ENCODE results near the gene CEL. TPM values are rescaled to one million over a fixed set of nuclear protein-coding genes. Genes with fewer than 3 reads are reported as not detected.

The CEL gene
- total RNA-seq, result 0.34 and 5.8 TPM in 2 replicates

DNA sequence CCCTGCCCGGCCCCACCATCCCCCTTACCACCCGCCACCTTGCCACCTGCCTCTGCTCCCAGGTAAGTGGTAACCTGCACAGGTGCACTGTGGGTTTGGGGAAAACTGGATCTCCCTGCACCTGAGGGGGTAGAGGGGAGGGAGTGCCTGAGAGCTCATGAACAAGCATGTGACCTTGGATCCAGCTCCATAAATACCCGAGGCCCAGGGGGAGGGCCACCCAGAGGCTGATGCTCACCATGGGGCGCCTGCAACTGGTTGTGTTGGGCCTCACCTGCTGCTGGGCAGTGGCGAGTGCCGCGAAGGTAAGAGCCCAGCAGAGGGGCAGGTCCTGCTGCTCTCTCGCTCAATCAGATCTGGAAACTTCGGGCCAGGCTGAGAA is at the start of gene CEL:
Gene CEL (plus strand): TSS at position 218 of the 382 bp plus-strand sequence. CDS start 22 bp downstream, at position 240.

GRCh38 chr9:133030317-133031129 is 31.3 kb upstream of the CEL start, which contains the start of gene GTF3C5:
GTF3C5 (plus strand) TSS chr9:133030997; CDS start chr9:133031012, 15 bp downstream.

Other genes with a start within 250 kb of the CEL start
- gene AK8, start 183.7 kb upstream of the CEL start, total RNA-seq, result 0.21 and 0.34 TPM in 2 replicates
- 1.4 and 2.8 TPM in 2 replicates for gene SPACA9, start 183.1 kb upstream of the CEL start, total RNA-seq
- gene TSC1, start 117.4 kb upstream of the CEL start, total RNA-seq, result 14.7 and 39.9 TPM in 2 replicates
- not detected in 2 replicates for gene GFI1B, start 83.3 kb upstream of the CEL start, total RNA-seq
- gene GTF3C5, start 31.0 kb upstream of the CEL start, total RNA-seq, result 25.6 and 32.1 TPM in 2 replicates
- gene RALGDS, start 59.3 kb downstream of the CEL start, total RNA-seq, result 15.4 and 35.7 TPM in 2 replicates
- gene GBGT1, start 101.9 kb downstream of the CEL start, total RNA-seq, result 0.34 and 2.1 TPM in 2 replicates
- not detected in 2 replicates for gene OBP2B, start 147.3 kb downstream of the CEL start, total RNA-seq
- 0.14 TPM in 1 of 2 replicates, not detected in the other for gene ABO, start 213.2 kb downstream of the CEL start, total RNA-seq